Neural progenitor cell (in vitro differentiated cells): Measurements from ENCODE around the gene BPIFA1. TPM values are rescaled to one million over a fixed set of nuclear protein-coding genes. Genes with fewer than 3 reads are reported as not detected.

Source experiments
- DNase-seq: peaks from one replicate; pipeline ENCODE4 v3.0.0-alpha.2; 2016; ENCODE audit warnings: low spot score
- H2AFZ ChIP-seq: fragments of 200-600 bp; sonication (generic); replicated peaks from 2 replicates; pipeline ENCODE4 v1.6.1; 2016; ENCODE audit warnings: antibody characterized with exemption
- H3F3A ChIP-seq: fragments of 200-600 bp; sonication (generic); 2 replicates; pipeline ENCODE4 v1.6.1; 2016; ENCODE audit warnings: antibody characterized with exemption, low read depth
- H3K27ac ChIP-seq: fragments of 200-600 bp; sonication (generic); 2 replicates; pipeline ENCODE4 v1.5.1; 2016; ENCODE audit warnings: mild to moderate bottlenecking
- H3K27me3 ChIP-seq: fragments of 200-600 bp; sonication (generic); 2 replicates; pipeline ENCODE4 v1.6.1; 2016; ENCODE audit warnings: mild to moderate bottlenecking, moderate library complexity
- H3K36me3 ChIP-seq: fragments of 200-600 bp; sonication (generic); 2 replicates; pipeline ENCODE4 v1.5.1; 2016
- H3K4me1 ChIP-seq: fragments of 200-600 bp; sonication (generic); 2 replicates; pipeline ENCODE4 v1.6.1; 2016; ENCODE audit warnings: mixed run types
- H3K4me2 ChIP-seq: fragments of 200-600 bp; sonication (generic); 2 replicates; pipeline ENCODE4 v1.6.1; 2016
- H3K4me3 ChIP-seq: fragments of 200-600 bp; sonication (generic); 2 replicates; pipeline ENCODE4 v1.5.1; 2016
- H3K79me2 ChIP-seq: fragments of 200-600 bp; sonication (generic); 2 replicates; pipeline ENCODE4 v1.6.1; 2016; ENCODE audit warnings: low read depth
- H3K9ac ChIP-seq: fragments of 200-600 bp; sonication (generic); 2 replicates; pipeline ENCODE4 v1.6.1; 2016
- H3K9me3 ChIP-seq: fragments of 200-600 bp; sonication (generic); 2 replicates; pipeline ENCODE4 v1.5.1; 2016; ENCODE audit warnings: low read depth
- H4K20me1 ChIP-seq: fragments of 200-600 bp; sonication (generic); 2 replicates; pipeline ENCODE4 v1.6.1; 2016; ENCODE audit warnings: low read depth
- H3K27ac Mint-ChIP-seq: 3 replicates; pipeline ENCODE4 v1.8.0; 2021; ENCODE audit warnings: mixed read lengths
- H3K27me3 Mint-ChIP-seq: 2 replicates; pipeline ENCODE4 v1.8.0; 2022; ENCODE audit warnings: low read depth, mild to moderate bottlenecking, inconsistent platforms, moderate library complexity, mixed read lengths; ENCODE audit not compliant: insufficient read depth
- H3K36me3 Mint-ChIP-seq: 3 replicates; pipeline ENCODE4 v1.8.0; 2021; ENCODE audit warnings: mixed read lengths
- H3K4me1 Mint-ChIP-seq: 3 replicates; pipeline ENCODE4 v1.8.0; 2021; ENCODE audit warnings: mixed read lengths
- H3K4me3 Mint-ChIP-seq: 3 replicates; pipeline ENCODE4 v1.8.0; 2021; ENCODE audit warnings: mild to moderate bottlenecking, moderate library complexity, mixed read lengths
- H3K9me3 Mint-ChIP-seq: 3 replicates; pipeline ENCODE4 v1.8.0; 2020; ENCODE audit warnings: mixed read lengths
- EZH2 ChIP-seq: fragments of 200-600 bp; sonication (generic); IDR thresholded peaks from 2 replicates; pipeline ENCODE4 v1.6.1; 2017; ENCODE audit warnings: antibody characterized with exemption, mild to moderate bottlenecking, moderate library complexity
- EZH2phosphoT487 ChIP-seq: fragments of 200-600 bp; sonication (generic); IDR thresholded peaks from 2 replicates; pipeline ENCODE4 v1.6.1; 2017; ENCODE audit warnings: antibody characterized with exemption
- total RNA-seq: library from RNA; depleted of rRNA; stranded (reverse); fragments of >200 nt; gene quantifications from 2 replicates; pipeline ENCODE4 v1.2.3, GENCODE V29; 2015; ENCODE audit warnings: low replicate concordance
- TF ChIP-seq, protein P1 (sequence below): fragments of 200-600 bp; sonication (generic); IDR thresholded peaks from 2 replicates; pipeline ENCODE4 v1.5.1; 2017; ENCODE audit warnings: antibody characterized with exemption, mild to moderate bottlenecking

Gene BPIFA1
- total RNA-seq, 1 donor from 2014 or later, result not detected

- Mint-ChIP-seq H3K27ac (no peak overlapping the region), H3K4me1 (no peaks in the 10 kb centered on the region), H3K9me3 (no peaks in the 10 kb centered on the region), H3K36me3 (no peaks in the 10 kb centered on the region), H3K4me3 (no peak overlapping the region), H3K27me3 (peaks cover 11% of the 10 kb centered on the region)
- no peaks in the 10 kb centered on the region for H4K20me1 ChIP-seq
- H3K4me3 ChIP-seq, result no peak overlapping the region
- H2AFZ ChIP-seq, result no peak overlapping the region
- H3K79me2 ChIP-seq, result no peaks in the 10 kb centered on the region
- no peak overlapping the region for H3K9ac ChIP-seq
- H3K4me2 ChIP-seq, result no peak overlapping the region
- no peaks in the 10 kb centered on the region for H3K9me3 ChIP-seq
- no peaks in the 10 kb centered on the region for H3K36me3 ChIP-seq
- no peak for DNase-seq
- no peaks in the 10 kb centered on the region for H3K4me1 ChIP-seq
- no peak overlapping the region for H3K27ac ChIP-seq
- TF ChIP-seq EZH2phosphoT487, result no peak
- TF ChIP-seq, protein P1, sequence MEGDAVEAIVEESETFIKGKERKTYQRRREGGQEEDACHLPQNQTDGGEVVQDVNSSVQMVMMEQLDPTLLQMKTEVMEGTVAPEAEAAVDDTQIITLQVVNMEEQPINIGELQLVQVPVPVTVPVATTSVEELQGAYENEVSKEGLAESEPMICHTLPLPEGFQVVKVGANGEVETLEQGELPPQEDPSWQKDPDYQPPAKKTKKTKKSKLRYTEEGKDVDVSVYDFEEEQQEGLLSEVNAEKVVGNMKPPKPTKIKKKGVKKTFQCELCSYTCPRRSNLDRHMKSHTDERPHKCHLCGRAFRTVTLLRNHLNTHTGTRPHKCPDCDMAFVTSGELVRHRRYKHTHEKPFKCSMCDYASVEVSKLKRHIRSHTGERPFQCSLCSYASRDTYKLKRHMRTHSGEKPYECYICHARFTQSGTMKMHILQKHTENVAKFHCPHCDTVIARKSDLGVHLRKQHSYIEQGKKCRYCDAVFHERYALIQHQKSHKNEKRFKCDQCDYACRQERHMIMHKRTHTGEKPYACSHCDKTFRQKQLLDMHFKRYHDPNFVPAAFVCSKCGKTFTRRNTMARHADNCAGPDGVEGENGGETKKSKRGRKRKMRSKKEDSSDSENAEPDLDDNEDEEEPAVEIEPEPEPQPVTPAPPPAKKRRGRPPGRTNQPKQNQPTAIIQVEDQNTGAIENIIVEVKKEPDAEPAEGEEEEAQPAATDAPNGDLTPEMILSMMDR, result no peak
- TF ChIP-seq EZH2, result no peak
- H3K27me3 ChIP-seq, result peaks cover 46% of the 10 kb centered on the region
- H3F3A ChIP-seq, result no peaks in the 10 kb centered on the region
Measured at GRCh38 chr20:33202451-33202850, 33.3 kb upstream of the BPIFA1 start.

DNA sequence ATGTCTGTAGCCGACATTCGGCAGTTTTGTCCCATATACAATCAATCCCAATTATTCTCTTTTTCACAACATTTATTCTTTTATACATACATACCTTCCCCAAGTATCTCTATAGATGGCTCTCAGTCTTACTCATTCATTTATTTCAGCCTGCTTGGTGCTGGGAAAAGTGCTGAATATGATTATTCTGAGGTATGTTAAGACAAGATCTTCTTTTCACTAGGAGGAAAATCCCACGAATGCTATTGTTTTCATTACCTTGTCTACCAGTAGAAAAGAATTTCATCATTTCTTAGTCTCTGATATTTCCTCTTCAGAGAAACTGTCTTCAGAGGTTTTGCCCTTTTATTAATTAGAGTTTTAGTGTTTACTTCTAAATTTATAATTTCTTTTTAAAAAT lies 32.4 kb upstream of the BPIFA1 start:
- Histone ChIP-seq H3K79me2 (no peaks in the 10 kb centered on the region), H3K9ac (no peak overlapping the region), H4K20me1 (no peaks in the 10 kb centered on the region), H3K27me3 (peaks cover 51% of the 10 kb centered on the region), H2AFZ (no peak overlapping the region), H3K27ac (no peak overlapping the region), H3K4me1 (no peaks in the 10 kb centered on the region), H3K4me3 (no peak overlapping the region), H3K36me3 (no peaks in the 10 kb centered on the region), H3K4me2 (no peak overlapping the region), H3K9me3 (no peaks in the 10 kb centered on the region), H3F3A (no peaks in the 10 kb centered on the region)
- H3K36me3 Mint-ChIP-seq, result no peaks in the 10 kb centered on the region
- H3K9me3 Mint-ChIP-seq, result no peaks in the 10 kb centered on the region
- peaks cover 11% of the 10 kb centered on the region for H3K27me3 Mint-ChIP-seq
- no peak for DNase-seq
- no peak overlapping the region for H3K4me3 Mint-ChIP-seq
- no peaks in the 10 kb centered on the region for H3K4me1 Mint-ChIP-seq
- H3K27ac Mint-ChIP-seq, result no peak overlapping the region
- TF ChIP-seq EZH2 (no peak), EZH2phosphoT487 (no peak)
- TF ChIP-seq, protein P1, result no peak

GRCh38 chr20:33209789-33210188 lies 26.0 kb upstream of the BPIFA1 start:
- H3K27ac Mint-ChIP-seq, result no peak overlapping the region
- H3K4me1 ChIP-seq, result no peaks in the 10 kb centered on the region
- peaks cover 3% of the 10 kb centered on the region for H3K4me1 Mint-ChIP-seq
- H3K36me3 Mint-ChIP-seq, result no peaks in the 10 kb centered on the region
- peaks cover 18% of the 10 kb centered on the region for H4K20me1 ChIP-seq
- H3K9me3 Mint-ChIP-seq, result no peaks in the 10 kb centered on the region
- peak; percentile 95 for DNase-seq
- no peak overlapping the region for H3K27ac ChIP-seq
- TF ChIP-seq EZH2, result no peak
- no peak overlapping the region for H2AFZ ChIP-seq
- no peak overlapping the region for H3K4me3 ChIP-seq
- H3K27me3 Mint-ChIP-seq, result peaks cover 21% of the 10 kb centered on the region
- no peaks in the 10 kb centered on the region for H3K36me3 ChIP-seq
- no peaks in the 10 kb centered on the region for H3K79me2 ChIP-seq
- H3K9me3 ChIP-seq, result no peaks in the 10 kb centered on the region
- H3K9ac ChIP-seq, result no peak overlapping the region
- H3F3A ChIP-seq, result no peaks in the 10 kb centered on the region
- H3K27me3 ChIP-seq, result peaks cover 75% of the 10 kb centered on the region
- H3K4me2 ChIP-seq, result no peak overlapping the region
- H3K4me3 Mint-ChIP-seq, result peak overlapping the region; percentile 19

DNA sequence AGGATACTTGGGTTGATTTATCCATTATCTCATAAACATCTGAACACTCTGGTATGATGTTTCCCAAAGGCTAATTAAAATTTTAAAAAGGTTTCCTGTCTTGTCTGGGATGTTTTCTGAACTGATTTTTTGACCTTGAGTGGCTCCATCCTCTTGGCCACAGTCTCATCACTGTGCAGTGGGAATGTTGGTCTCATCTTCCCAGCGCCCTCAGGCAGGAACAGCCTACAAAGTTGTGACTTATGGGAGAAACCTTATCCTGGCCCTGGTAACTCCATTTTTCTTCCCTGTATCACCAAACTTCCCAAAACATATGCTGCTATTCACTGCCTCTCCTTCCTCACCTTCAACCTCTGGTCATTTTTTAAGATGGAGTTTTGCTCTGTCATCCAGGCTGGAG lies 25.4 kb upstream of the BPIFA1 start:
- no peak overlapping the region for H3K4me3 Mint-ChIP-seq
- Histone ChIP-seq H3K9ac (no peak overlapping the region), H3K79me2 (no peaks in the 10 kb centered on the region), H4K20me1 (peaks cover 18% of the 10 kb centered on the region), H2AFZ (no peak overlapping the region), H3K9me3 (no peaks in the 10 kb centered on the region), H3K27me3 (peaks cover 72% of the 10 kb centered on the region), H3K27ac (no peak overlapping the region), H3F3A (no peaks in the 10 kb centered on the region), H3K36me3 (no peaks in the 10 kb centered on the region), H3K4me3 (no peak overlapping the region), H3K4me1 (no peaks in the 10 kb centered on the region), H3K4me2 (no peak overlapping the region)
- peaks cover 21% of the 10 kb centered on the region for H3K27me3 Mint-ChIP-seq
- DNase-seq, result no peak
- peaks cover 3% of the 10 kb centered on the region for H3K4me1 Mint-ChIP-seq
- H3K36me3 Mint-ChIP-seq, result no peaks in the 10 kb centered on the region
- no peak overlapping the region for H3K27ac Mint-ChIP-seq
- TF ChIP-seq, protein P1, result no peak
- TF ChIP-seq EZH2phosphoT487 (no peak), EZH2 (no peak)
- no peaks in the 10 kb centered on the region for H3K9me3 Mint-ChIP-seq
